Central memory CD8-positive, alpha-beta T cell (primary cell): Measurements from ENCODE around the gene RIMS1.

ENCODE experiments used
- ATAC-seq: fragments of 150-1000 bp; cut with Tn5 transposase; replicated peaks from 2 replicates; pipeline ENCODE4 v1.10.0; 2022; ENCODE audit warnings: mild to moderate bottlenecking, moderate FRiP score, moderate number of reproducible peaks; ENCODE audit not compliant: poor library complexity, severe bottlenecking; ENCODE audit errors: extremely low read depth
- DNase-seq, 2 donors: peaks; one replicate each; pipeline ENCODE4 v3.0.0; 2021; ENCODE audit warnings: low spot score in 2 of 2
- H3K27ac Mint-ChIP-seq: one replicate; pipeline ENCODE4 v1.8.0; 2022; ENCODE audit warnings: low read depth, mild to moderate bottlenecking, moderate library complexity, mixed read lengths
- H3K27me3 Mint-ChIP-seq: one replicate; pipeline ENCODE4 v1.8.0; 2022; ENCODE audit warnings: mixed read lengths
- H3K36me3 Mint-ChIP-seq: one replicate; pipeline ENCODE4 v1.8.0; 2022; ENCODE audit warnings: mild to moderate bottlenecking, moderate library complexity, mixed read lengths; ENCODE audit not compliant: insufficient read depth
- H3K4me1 Mint-ChIP-seq: one replicate; pipeline ENCODE4 v1.8.0; 2022; ENCODE audit warnings: mixed read lengths
- H3K4me3 Mint-ChIP-seq: one replicate; pipeline ENCODE4 v1.8.0; 2022; ENCODE audit warnings: mild to moderate bottlenecking, moderate library complexity, mixed read lengths
- H3K9me3 Mint-ChIP-seq: one replicate; pipeline ENCODE4 v1.8.0; 2022; ENCODE audit warnings: mixed read lengths

Gene RIMS1

GRCh38 chr6:72386324-72386723 is 500.0 kb downstream of the RIMS1 start:
- Mint-ChIP-seq H3K4me3 (no peak overlapping the region), H3K9me3 (no peaks in the 10 kb centered on the region), H3K36me3 (no peaks in the 10 kb centered on the region), H3K27me3 (peaks cover 13% of the 10 kb centered on the region), H3K4me1 (no peaks in the 10 kb centered on the region), H3K27ac (no peak overlapping the region)
- DNase-seq (no peak), ATAC-seq (no peak)

GRCh38 chr6:72389698-72390097 is 503.3 kb downstream of the RIMS1 start:
- ATAC-seq (no peak), DNase-seq (no peak)
- no peak overlapping the region for H3K27ac Mint-ChIP-seq
- H3K4me1 Mint-ChIP-seq = no peaks in the 10 kb centered on the region
- H3K36me3 Mint-ChIP-seq = no peaks in the 10 kb centered on the region
- H3K27me3 Mint-ChIP-seq = peaks cover 3% of the 10 kb centered on the region
- no peak overlapping the region for H3K4me3 Mint-ChIP-seq
- H3K9me3 Mint-ChIP-seq = no peaks in the 10 kb centered on the region

GRCh38 chr6:72390548-72390947 is 504.2 kb downstream of the RIMS1 start:
- no peak for ATAC-seq
- no peaks in the 10 kb centered on the region for H3K4me1 Mint-ChIP-seq

GRCh38 chr6:72401865-72402264 is 515.5 kb downstream of the RIMS1 start:
- H3K36me3 Mint-ChIP-seq = no peaks in the 10 kb centered on the region
- H3K4me3 Mint-ChIP-seq = no peak overlapping the region
- no peak overlapping the region for H3K27ac Mint-ChIP-seq
- no peaks in the 10 kb centered on the region for H3K9me3 Mint-ChIP-seq
- H3K4me1 Mint-ChIP-seq = no peaks in the 10 kb centered on the region
- ATAC-seq (no peak), DNase-seq (no peak)
- peaks cover 15% of the 10 kb centered on the region for H3K27me3 Mint-ChIP-seq

More at GRCh38 chr6:72390548-72390947, 504.2 kb downstream of the RIMS1 start:
- Mint-ChIP-seq H3K36me3 (no peaks in the 10 kb centered on the region), H3K9me3 (no peaks in the 10 kb centered on the region), H3K27me3 (no peaks in the 10 kb centered on the region), H3K27ac (no peak overlapping the region), H3K4me3 (no peak overlapping the region)
- DNase-seq = no peak

- Mint-ChIP-seq H3K9me3 (no peaks in the 10 kb centered on the region), H3K36me3 (no peaks in the 10 kb centered on the region), H3K27ac (no peak overlapping the region), H3K4me1 (no peaks in the 10 kb centered on the region), H3K27me3 (peaks cover 28% of the 10 kb centered on the region), H3K4me3 (no peak overlapping the region)
- DNase-seq = no peak
- no peak for ATAC-seq
Measured at GRCh38 chr6:72403413-72403812, 517.1 kb downstream of the RIMS1 start.

GRCh38 chr6:72406517-72406916 is 520.2 kb downstream of the RIMS1 start:
- Mint-ChIP-seq H3K4me1 (no peaks in the 10 kb centered on the region), H3K27ac (no peak overlapping the region), H3K9me3 (no peaks in the 10 kb centered on the region), H3K27me3 (peaks cover 28% of the 10 kb centered on the region), H3K36me3 (no peaks in the 10 kb centered on the region), H3K4me3 (no peak overlapping the region)
- DNase-seq (no peak), ATAC-seq (no peak)

- peaks cover 38% of the 10 kb centered on the region for H3K27me3 Mint-ChIP-seq
- H3K4me1 Mint-ChIP-seq = no peaks in the 10 kb centered on the region
- no peaks in the 10 kb centered on the region for H3K9me3 Mint-ChIP-seq
- ATAC-seq (no peak), DNase-seq (no peak)
- no peak overlapping the region for H3K4me3 Mint-ChIP-seq
- H3K36me3 Mint-ChIP-seq = no peaks in the 10 kb centered on the region
- no peak overlapping the region for H3K27ac Mint-ChIP-seq
Measured at GRCh38 chr6:72410769-72411168, 524.4 kb downstream of the RIMS1 start.

- Mint-ChIP-seq H3K9me3 (no peaks in the 10 kb centered on the region), H3K4me1 (no peaks in the 10 kb centered on the region)
- peak; percentile 67 for ATAC-seq
Measured at GRCh38 chr6:72411872-72412708, 525.7 kb downstream of the RIMS1 start.

GRCh38 chr6:72412709-72413044 is 526.3 kb downstream of the RIMS1 start:
- Mint-ChIP-seq H3K27ac (no peak overlapping the region), H3K4me3 (no peak overlapping the region), H3K9me3 (no peaks in the 10 kb centered on the region), H3K4me1 (no peaks in the 10 kb centered on the region), H3K27me3 (peaks cover 27% of the 10 kb centered on the region), H3K36me3 (no peaks in the 10 kb centered on the region)
- DNase-seq = no peak
- no peak for ATAC-seq

More at GRCh38 chr6:72411872-72412708, 525.7 kb downstream of the RIMS1 start:
- no peak overlapping the region for H3K4me3 Mint-ChIP-seq
- no peak overlapping the region for H3K27ac Mint-ChIP-seq
- peaks cover 27% of the 10 kb centered on the region for H3K27me3 Mint-ChIP-seq
- peak; percentile 77 to 80 for DNase-seq
- no peaks in the 10 kb centered on the region for H3K36me3 Mint-ChIP-seq

- Mint-ChIP-seq H3K4me3 (no peak overlapping the region), H3K27me3 (peaks cover 33% of the 10 kb centered on the region), H3K4me1 (no peaks in the 10 kb centered on the region), H3K9me3 (no peaks in the 10 kb centered on the region), H3K27ac (no peak overlapping the region), H3K36me3 (no peaks in the 10 kb centered on the region)
- ATAC-seq (no peak), DNase-seq (no peak)
Measured at GRCh38 chr6:72413884-72414283, 527.5 kb downstream of the RIMS1 start.

- H3K4me3 Mint-ChIP-seq = no peak overlapping the region
- no peaks in the 10 kb centered on the region for H3K36me3 Mint-ChIP-seq
- H3K4me1 Mint-ChIP-seq = no peaks in the 10 kb centered on the region
- H3K27ac Mint-ChIP-seq = no peak overlapping the region
- ATAC-seq = no peak
- no peak for DNase-seq
- no peaks in the 10 kb centered on the region for H3K9me3 Mint-ChIP-seq
- peaks cover 33% of the 10 kb centered on the region for H3K27me3 Mint-ChIP-seq
Measured at GRCh38 chr6:72414657-72415056, 528.3 kb downstream of the RIMS1 start.

- no peak overlapping the region for H3K27ac Mint-ChIP-seq
Measured at GRCh38 chr6:72416744-72417465, 530.6 kb downstream of the RIMS1 start.

GRCh38 chr6:72417759-72418158 is 531.4 kb downstream of the RIMS1 start:
- Mint-ChIP-seq H3K9me3 (no peaks in the 10 kb centered on the region), H3K4me3 (no peak overlapping the region), H3K27ac (no peak overlapping the region), H3K36me3 (no peaks in the 10 kb centered on the region), H3K27me3 (peaks cover 42% of the 10 kb centered on the region), H3K4me1 (no peaks in the 10 kb centered on the region)
- DNase-seq = no peak
- no peak for ATAC-seq

More at GRCh38 chr6:72416744-72417465, 530.6 kb downstream of the RIMS1 start:
- Mint-ChIP-seq H3K4me1 (no peaks in the 10 kb centered on the region), H3K36me3 (no peaks in the 10 kb centered on the region), H3K9me3 (no peaks in the 10 kb centered on the region), H3K27me3 (peaks cover 38% of the 10 kb centered on the region), H3K4me3 (no peak overlapping the region)
- DNase-seq (no peak), ATAC-seq (no peak)
